ENCODE results near the gene SLC10A3.
A peak's percentile ranks its signal among the peaks of the same experiment; 100 is the strongest.

Gene SLC10A3

GRCh38 chrX:154482786-154483185, 7.6 kb downstream of the SLC10A3 start:
- DNase-seq, result no peak

GRCh38 chrX:154481911-154482601, 8.4 kb downstream of the SLC10A3 start:
- no peak for DNase-seq

- DNase-seq, result no peak
Measured at GRCh38 chrX:154481195-154481594, 9.2 kb downstream of the SLC10A3 start.

- DNase-seq, result peak; percentile 95
Measured at GRCh38 chrX:154478728-154479622, 11.5 kb downstream of the SLC10A3 start, which contains the start of gene LAGE3. Gene LAGE3 (minus strand): TSS chrX:154479281. CDS start chrX:154478915, 366 bp downstream.

- no peak for DNase-seq
Measured at GRCh38 chrX:154477891-154478477, 12.4 kb downstream of the SLC10A3 start.

- DNase-seq, result no peak
Measured at GRCh38 chrX:154476821-154477220, 13.6 kb downstream of the SLC10A3 start.

- no peak for DNase-seq
Measured at GRCh38 chrX:154473683-154474082, 16.7 kb downstream of the SLC10A3 start.

- no peak for DNase-seq
Measured at GRCh38 chrX:154472685-154473632, 17.5 kb downstream of the SLC10A3 start.

- DNase-seq, result no peak
Measured at GRCh38 chrX:154471839-154472684, 18.4 kb downstream of the SLC10A3 start.

- DNase-seq, result no peak
Measured at GRCh38 chrX:154470914-154471568, 19.4 kb downstream of the SLC10A3 start.

- DNase-seq, result no peak
Measured at GRCh38 chrX:154470434-154470833, 20.0 kb downstream of the SLC10A3 start.

- no peak for DNase-seq
Measured at GRCh38 chrX:154469880-154470279, 20.5 kb downstream of the SLC10A3 start.

- DNase-seq, result no peak
Measured at GRCh38 chrX:154469114-154469513, 21.3 kb downstream of the SLC10A3 start.

- no peak for DNase-seq
Measured at GRCh38 chrX:154468217-154468616, 22.2 kb downstream of the SLC10A3 start.

- no peak for DNase-seq
Measured at GRCh38 chrX:154467556-154467955, 22.9 kb downstream of the SLC10A3 start.

GRCh38 chrX:154466907-154467306, 23.5 kb downstream of the SLC10A3 start:
- DNase-seq, result no peak

GRCh38 chrX:154466036-154466435, 24.4 kb downstream of the SLC10A3 start:
- no peak for DNase-seq

- DNase-seq, result no peak
Measured at GRCh38 chrX:154465601-154466000, 24.8 kb downstream of the SLC10A3 start.

GRCh38 chrX:154464806-154465365, 25.5 kb downstream of the SLC10A3 start:
- no peak for DNase-seq

- no peak for DNase-seq
Measured at GRCh38 chrX:154463611-154464220, 26.7 kb downstream of the SLC10A3 start.

Measured in suppressor macrophage treated with lipopolysaccharide for 4 hours (primary cell).